ENCODE measurements around the gene WNK1.

DNA sequence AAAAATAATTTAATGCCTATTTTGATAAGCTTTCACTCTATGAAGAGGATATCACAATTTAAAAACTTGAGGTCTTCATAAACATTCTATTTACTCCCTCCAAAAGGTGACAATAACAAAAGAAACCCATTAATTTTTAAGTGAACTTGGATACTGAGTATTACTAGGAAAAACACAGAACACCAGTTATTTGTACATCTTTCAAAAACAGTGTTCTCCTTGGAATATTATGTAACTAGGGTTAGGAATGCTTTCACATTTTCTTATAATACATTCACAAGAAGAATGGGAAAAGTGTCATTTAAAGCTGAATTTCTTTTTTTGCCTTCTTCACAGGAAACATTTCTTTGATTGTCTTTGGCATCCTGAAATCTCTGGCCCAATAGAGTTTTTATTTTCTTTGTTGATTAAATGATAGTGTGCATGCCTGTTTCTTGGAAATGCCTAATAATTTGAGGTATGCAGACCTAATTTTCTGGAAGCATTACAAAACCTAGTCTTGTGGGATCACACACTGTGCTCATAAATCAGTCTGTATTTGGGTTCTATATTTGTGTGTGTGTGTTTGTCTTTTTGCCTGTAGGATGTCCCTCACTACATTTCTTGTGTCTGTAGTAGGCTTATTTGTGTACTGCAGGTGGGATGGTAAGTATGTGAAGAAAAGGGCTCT is 76.5 kb downstream of the WNK1 start:
- TF ChIP-seq, protein P1, sequence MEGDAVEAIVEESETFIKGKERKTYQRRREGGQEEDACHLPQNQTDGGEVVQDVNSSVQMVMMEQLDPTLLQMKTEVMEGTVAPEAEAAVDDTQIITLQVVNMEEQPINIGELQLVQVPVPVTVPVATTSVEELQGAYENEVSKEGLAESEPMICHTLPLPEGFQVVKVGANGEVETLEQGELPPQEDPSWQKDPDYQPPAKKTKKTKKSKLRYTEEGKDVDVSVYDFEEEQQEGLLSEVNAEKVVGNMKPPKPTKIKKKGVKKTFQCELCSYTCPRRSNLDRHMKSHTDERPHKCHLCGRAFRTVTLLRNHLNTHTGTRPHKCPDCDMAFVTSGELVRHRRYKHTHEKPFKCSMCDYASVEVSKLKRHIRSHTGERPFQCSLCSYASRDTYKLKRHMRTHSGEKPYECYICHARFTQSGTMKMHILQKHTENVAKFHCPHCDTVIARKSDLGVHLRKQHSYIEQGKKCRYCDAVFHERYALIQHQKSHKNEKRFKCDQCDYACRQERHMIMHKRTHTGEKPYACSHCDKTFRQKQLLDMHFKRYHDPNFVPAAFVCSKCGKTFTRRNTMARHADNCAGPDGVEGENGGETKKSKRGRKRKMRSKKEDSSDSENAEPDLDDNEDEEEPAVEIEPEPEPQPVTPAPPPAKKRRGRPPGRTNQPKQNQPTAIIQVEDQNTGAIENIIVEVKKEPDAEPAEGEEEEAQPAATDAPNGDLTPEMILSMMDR (IDR thresholded peaks at IDR 0.05) = no peak
- TF ChIP-seq POLR2AphosphoS5 (IDR thresholded peaks at IDR 0.05) (no peak), POLR2A (IDR thresholded peaks at IDR 0.05) (no peak)

Data from breast epithelium (tissue), 3 donors.